GM04503 (cell line): Measurements from ENCODE around the gene MTHFSD.
"Not testable (repeated sequence)": the region's sequence is repeated elsewhere in the genome, so short reads cannot be mapped to it uniquely, and the experiment has no call there.

Experiments
- DNase-seq: peaks from one replicate; pipeline ENCODE4 v3.0.0-alpha.2; 2012; ENCODE audit warnings: low read depth

Gene MTHFSD, protein sequence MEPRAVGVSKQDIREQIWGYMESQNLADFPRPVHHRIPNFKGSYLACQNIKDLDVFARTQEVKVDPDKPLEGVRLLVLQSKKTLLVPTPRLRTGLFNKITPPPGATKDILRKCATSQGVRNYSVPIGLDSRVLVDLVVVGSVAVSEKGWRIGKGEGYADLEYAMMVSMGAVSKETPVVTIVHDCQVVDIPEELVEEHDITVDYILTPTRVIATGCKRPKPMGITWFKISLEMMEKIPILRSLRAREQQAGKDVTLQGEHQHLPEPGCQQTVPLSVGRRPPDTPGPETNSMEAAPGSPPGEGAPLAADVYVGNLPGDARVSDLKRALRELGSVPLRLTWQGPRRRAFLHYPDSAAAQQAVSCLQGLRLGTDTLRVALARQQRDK

GRCh38 chr16:86554917-86555703, at the start of gene MTHFSD:
TSS of gene MTHFSD (minus strand) at chr16:86555235. CDS start at chr16:86555184, 51 bp downstream.
- DNase-seq: peak; percentile 53

DNA sequence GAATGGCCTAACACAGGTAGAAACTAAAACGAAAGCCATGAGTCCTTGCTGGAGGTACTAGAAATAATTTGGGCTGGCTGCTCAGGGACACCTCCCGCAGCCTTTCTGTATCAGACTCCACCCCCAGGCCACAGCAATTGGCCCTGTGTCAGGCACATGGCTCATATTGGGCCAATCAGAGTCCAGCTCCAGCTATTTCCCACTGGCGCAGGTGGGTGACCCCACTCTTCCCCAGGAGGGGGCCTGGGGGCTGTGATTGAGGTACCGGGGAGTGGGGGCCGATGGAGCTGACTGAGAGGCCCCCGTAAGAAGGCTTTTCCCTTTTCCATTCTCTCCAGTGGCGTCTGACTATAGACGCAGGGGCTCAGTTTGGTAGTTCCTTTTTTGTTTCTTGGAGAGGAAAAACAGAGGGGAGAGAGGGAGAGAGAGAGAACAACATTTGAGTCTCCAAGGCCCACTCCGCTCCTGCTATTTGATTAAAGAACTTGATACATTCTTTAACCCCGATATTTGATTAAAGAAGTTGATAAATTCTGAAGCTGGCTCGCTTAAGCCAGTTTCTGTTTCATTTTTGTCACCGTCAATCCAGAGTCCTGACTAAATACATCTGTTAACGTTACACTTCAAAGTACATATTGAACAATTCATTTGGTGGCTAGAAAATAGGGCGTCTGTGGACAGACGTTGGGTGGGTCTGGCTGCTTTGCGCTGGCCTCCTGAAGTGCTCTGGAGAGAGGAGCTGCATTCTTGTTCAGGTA, 49.6 kb upstream of the MTHFSD start:
- no peak for DNase-seq

GRCh38 chr16:86602521-86602920, 47.5 kb upstream of the MTHFSD start:
- DNase-seq: no peak

DNA sequence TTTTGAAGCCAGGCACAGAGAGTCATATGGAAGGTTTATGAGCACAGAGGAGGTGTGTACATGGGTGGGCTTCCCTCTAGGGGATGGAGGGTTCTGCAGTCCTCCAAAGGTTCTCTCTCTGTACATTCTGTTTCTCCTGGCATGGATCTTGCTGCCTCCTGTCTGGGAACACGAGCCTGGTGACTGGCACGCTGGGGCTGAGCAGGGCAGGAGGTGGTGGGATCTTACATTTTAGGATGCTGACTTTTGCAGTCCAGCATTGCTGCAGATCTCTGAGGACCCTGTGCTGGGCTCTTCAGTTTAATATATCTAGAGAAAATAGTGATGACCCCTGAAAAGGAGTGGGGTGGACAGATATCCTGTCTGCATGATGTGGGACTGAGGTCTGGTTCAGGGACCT, 46.3 kb upstream of the MTHFSD start:
- DNase-seq: no peak

GRCh38 chr16:86598607-86599565, 43.9 kb upstream of the MTHFSD start:
- DNase-seq: no peak

DNA sequence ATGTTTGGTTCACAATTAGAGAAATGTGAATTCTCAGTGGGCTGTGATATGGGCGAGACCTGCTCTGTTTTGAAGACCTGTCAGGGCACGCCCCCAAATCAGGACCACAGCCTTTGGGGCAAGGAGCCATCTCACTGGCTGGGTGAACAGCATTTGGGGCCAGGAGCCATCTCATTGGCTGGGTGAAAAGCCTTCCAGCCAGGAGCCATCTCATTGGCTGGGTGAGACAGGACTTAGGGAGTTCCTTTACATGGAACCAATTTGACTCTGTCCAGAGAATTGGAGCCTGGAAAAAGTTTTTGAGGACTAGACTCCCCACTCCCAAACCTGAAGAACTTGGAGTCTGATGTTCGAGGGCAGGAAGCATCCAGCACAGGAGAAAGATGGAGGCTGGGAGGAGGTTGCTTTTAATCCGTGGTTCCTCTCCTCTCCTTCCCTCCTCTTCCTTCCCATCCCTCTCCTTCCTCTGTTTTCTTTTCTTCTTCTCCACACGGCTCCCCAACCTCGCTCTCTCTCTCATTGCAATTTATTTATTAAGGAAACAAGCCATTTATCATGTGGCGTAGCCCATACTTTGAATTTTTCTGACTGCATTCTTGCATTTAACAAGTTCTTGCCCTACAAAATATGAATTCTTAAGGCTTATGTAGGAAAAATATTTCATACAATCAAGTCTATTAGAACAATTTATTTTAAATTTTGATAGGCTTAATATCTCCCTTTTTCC, 43.0 kb upstream of the MTHFSD start:
- DNase-seq: no peak

- DNase-seq: no peak
Measured at GRCh38 chr16:86597126-86597879, 42.3 kb upstream of the MTHFSD start.

GRCh38 chr16:86595983-86596605, 41.1 kb upstream of the MTHFSD start:
- no peak for DNase-seq

DNA sequence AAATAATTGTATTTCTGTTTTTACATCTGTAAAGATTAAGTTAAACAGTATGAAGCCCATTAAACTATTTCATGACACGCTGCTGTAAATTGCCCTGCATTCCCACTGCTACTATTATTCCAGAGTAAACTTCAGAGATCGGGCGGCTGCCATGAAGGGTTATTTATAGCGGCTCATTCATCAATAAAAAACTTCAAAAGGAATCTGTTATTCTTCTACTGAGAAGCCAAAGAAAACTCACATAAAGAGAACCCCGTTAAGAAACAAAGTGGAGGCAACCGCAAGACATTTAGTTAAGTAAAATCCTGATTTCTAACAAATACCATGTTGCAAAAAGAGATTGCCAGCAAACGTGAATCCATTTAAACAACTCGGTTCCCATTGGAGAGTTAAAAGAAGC, 39.7 kb upstream of the MTHFSD start:
- DNase-seq: no peak

DNA sequence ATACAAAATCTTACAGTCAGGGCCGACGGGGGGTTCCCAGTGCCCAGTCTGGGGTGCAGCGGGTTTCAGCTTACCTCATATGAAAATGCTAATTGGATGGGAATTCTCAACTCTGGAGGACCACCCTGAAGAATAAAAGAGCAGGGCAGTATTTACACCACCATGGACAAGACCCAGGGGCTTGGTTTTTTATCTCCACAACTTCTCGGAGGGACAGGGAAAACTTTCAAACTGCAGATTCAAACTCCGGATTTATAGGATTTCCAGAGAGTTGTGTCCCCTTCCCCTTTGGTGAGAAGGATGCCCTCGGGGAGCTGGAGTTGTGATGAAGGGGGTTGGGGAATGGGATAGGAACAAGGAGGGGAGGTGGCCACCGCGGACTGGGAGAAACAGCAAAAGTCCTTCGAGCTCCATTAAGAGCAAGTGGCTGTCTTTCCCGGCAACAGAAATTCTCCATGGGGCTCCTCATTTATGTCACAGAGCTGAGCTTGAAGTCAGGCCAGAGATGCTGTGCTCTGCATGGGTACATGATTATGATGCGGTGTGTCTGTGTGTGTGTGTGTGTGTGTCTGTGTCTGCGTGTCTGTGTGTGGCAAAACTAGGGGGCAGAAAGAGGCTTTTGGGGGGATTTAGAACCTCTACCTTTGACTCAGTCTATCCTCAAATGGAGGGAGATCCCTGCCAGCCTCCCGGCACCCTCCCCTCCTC, 39.0 kb upstream of the MTHFSD start:
- no peak for DNase-seq

- DNase-seq: no peak
Measured at GRCh38 chr16:86591270-86591669, 36.2 kb upstream of the MTHFSD start.

DNA sequence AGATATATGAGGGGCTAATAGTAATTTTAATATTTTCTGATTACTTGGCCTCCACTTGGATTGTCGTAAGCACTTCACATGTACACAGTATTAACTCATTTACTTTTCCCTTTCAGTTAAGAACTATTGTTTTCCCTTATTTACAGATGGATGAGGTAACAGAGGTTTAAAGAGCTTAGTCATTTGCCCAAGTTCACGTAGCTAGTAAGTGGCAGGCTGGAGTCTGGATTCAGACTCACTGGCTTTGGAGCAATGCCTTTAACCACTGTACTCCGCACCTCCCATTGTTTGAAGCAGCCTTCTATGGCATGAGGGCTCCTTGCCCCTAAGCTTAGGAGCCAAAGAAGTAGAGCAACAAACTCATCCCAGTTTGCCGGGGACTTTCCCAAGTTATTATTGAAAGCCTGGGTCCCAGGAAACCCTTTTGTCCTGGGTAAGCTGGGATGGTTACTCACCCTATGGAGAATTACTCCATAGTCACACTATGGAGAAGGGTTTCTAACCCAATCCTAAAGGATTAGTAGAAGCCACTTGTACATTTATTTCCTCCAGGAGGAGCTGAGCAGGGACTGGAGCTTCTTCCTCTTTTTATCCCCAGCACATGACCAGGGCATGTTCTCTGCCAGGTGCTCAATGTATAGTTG, 35.6 kb upstream of the MTHFSD start:
- peak; percentile 77 for DNase-seq

GRCh38 chr16:86587955-86588354, 32.9 kb upstream of the MTHFSD start:
- not testable (repeated sequence) for DNase-seq

DNA sequence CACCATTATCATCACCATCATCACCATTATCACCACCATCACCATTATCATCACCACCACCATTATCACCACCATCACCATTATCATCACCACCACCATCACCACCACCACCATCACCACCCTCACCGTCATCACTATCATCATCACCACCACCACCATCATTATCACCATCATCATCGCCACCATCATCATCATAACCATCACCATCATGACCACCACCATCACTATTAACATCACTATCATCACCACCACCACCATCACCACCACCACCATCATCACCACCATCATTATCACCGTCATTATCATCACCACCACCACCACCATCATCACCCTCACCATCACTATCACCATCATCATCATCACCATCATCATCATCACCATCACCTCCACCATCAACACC, 32.5 kb upstream of the MTHFSD start:
- DNase-seq: no peak

DNA sequence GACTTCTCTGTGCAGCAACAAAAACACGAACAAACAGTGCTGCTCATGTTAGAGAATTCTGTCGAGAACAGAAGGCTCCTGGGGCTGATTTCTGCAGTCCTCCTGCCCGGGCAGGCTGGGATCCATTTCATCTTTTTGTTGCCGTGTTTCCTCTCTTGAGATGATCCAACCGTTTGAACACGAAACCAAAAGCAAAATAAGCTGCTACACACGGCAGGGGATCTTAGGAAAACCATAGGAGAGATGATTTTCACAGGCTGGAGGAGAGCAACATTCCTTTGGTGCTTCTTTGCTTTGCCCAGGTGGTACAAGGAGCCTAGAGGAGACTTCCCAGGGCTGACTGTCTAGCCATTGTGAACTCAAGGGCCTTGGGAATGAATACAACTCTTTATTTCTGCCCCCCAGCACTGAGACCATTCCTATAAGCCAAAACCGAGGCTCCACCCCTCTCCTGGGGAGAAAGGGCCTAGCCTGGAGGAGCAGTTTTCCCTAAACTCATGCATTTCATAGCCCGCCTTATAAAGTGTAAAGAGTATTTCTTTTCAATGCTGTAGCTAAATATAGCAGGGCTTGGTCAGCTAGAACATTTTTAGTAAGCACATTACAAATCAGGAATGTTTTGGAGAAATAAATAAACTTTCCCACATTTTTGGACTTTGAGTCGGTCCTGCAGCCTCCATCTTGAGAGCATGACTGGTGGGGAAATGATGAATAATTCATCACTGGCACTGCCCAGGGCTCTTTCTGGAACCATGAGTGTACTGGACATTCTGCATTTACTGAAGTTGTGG, 31.0 kb upstream of the MTHFSD start:
- DNase-seq: peak; percentile 81

DNA sequence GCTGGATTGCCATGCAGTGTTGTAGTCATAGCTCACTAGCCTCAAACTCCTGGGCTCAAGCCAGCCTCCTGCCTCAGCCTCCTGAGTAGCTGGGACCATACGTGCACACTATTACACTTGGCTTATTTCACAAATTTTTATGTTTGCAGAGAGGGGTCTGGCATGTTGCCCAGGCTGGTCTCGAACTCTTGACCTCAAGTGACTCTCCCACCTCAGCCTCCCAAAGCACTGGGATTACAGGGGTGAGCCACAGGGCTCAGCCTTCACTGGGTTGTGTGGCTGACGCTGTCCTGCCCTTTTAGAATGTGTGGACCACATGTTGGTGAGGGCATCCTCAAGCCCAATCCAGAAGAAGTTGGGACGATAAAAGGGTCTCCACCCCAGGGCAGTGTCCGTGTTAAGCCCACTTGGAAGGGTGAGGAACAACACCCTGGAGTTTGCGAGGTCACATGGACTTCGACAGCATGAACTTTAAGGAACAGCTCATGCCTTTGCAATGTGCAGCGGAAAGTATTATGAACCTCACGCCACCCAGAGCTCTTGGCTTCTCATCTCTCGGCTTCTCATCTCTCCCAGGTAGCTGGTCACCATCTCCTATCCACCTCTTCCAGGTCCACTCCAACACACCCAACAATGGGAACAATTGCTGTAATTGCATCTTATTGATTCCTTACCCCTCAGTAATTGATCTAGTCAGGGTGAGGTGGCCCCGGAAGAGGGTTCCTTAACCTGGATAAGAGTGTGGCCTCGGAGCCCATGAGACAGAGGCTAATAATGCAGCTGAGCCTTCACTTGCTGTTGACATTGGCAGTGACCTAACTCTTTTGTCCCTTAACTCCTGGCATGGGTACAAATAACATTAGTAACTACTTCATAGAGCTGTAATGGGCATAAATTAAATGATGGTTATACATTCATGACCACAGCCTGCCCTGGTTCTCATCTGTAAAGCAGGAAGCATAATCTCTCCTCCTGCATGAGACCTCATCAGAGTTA, 30.0 kb upstream of the MTHFSD start:
- no peak for DNase-seq
